NCI-H345 treated with DMSO at 0.1 percent for 48 hours (cell line): ENCODE data around the gene PRL.

Experiments
- DNase-seq: peaks from one replicate; lab custom pipeline; 2025; ENCODE audit not compliant: unreplicated experiment; lab: John Stamatoyannopoulos, UW

Gene PRL

GRCh38 chr6:22295145-22295544 lies 1.7 kb downstream of the PRL start:
- DNase-seq: no peak

GRCh38 chr6:22294301-22294700 lies 2.5 kb downstream of the PRL start:
- DNase-seq: no peak

- DNase-seq: no peak
These were observed 6.8 kb downstream of the PRL start for GRCh38 chr6:22290045-22290444.

- DNase-seq: no peak
These were observed 8.1 kb downstream of the PRL start for GRCh38 chr6:22288721-22289120.

GRCh38 chr6:22284666-22285065 lies 12.2 kb downstream of the PRL start:
- no peak for DNase-seq

GRCh38 chr6:22281341-22282085 lies 15.3 kb downstream of the PRL start:
- no peak for DNase-seq

- no peak for DNase-seq
These were observed 17.4 kb downstream of the PRL start for GRCh38 chr6:22279427-22279826.

GRCh38 chr6:22271081-22271480 lies 25.8 kb downstream of the PRL start:
- no peak for DNase-seq

- no peak for DNase-seq
These were observed 33.1 kb downstream of the PRL start for GRCh38 chr6:22263748-22264147.

GRCh38 chr6:22254886-22255285 lies 42.0 kb downstream of the PRL start:
- DNase-seq: no peak

GRCh38 chr6:22253955-22254655 lies 42.7 kb downstream of the PRL start:
- no peak for DNase-seq

- DNase-seq: no peak
These were observed 45.5 kb downstream of the PRL start for GRCh38 chr6:22251348-22251747.

GRCh38 chr6:22250486-22250885 lies 46.4 kb downstream of the PRL start:
- DNase-seq: peak; percentile 79

GRCh38 chr6:22249711-22250350 lies 47.0 kb downstream of the PRL start:
- DNase-seq: no peak

- no peak for DNase-seq
These were observed 48.1 kb downstream of the PRL start for GRCh38 chr6:22248513-22249308.

GRCh38 chr6:22247916-22248482 lies 48.8 kb downstream of the PRL start:
- no peak for DNase-seq

- DNase-seq: no peak
These were observed 56.8 kb downstream of the PRL start for GRCh38 chr6:22240025-22240424.

GRCh38 chr6:22239261-22239921 lies 57.4 kb downstream of the PRL start:
- no peak for DNase-seq

- no peak for DNase-seq
These were observed 58.0 kb downstream of the PRL start for GRCh38 chr6:22238861-22239260.

GRCh38 chr6:22237526-22237925 lies 59.3 kb downstream of the PRL start:
- no peak for DNase-seq
